Thoracic aorta (tissue), 2 donors: ENCODE data around the gene S100A12. TPM values are rescaled to one million over a fixed set of nuclear protein-coding genes. Genes with fewer than 3 reads are reported as not detected.

ENCODE experiments used
- ATAC-seq: fragments of 150-250 bp; one replicate; pipeline ENCODE4 v1.8.0; 2017; ENCODE audit warnings: low read depth; ENCODE audit not compliant: insufficient number of reproducible peaks, low FRiP score
- DNase-seq: peaks from one replicate; pipeline ENCODE4 v3.0.0-alpha.2; 2020; ENCODE audit warnings: low spot score
- H3K27ac ChIP-seq, 2 donors: fragments of 200-600 bp; sonication (generic); 1 replicate in 1 of 2; 2 replicates in 1 of 2; pipeline ENCODE4 v1.5.1; 2016; ENCODE audit warnings: mild to moderate bottlenecking in 2 of 2, moderate library complexity in 2 of 2
- H3K27me3 ChIP-seq: fragments of 200-600 bp; sonication (generic); replicated peaks from 2 replicates; pipeline ENCODE4 v1.6.0; 2016; ENCODE audit warnings: mild to moderate bottlenecking; ENCODE audit not compliant: insufficient read depth
- H3K36me3 ChIP-seq: fragments of 200-600 bp; sonication (generic); one replicate; pipeline ENCODE4 v1.5.1; 2016
- H3K4me1 ChIP-seq, 2 donors: fragments of 200-600 bp; sonication (generic); 1 replicate in 1 of 2; 2 replicates in 1 of 2; pipeline versions ENCODE4 v1.5.1 to v1.6.0; 2016; ENCODE audit warnings: low read depth in 2 of 2, mild to moderate bottlenecking in 1 of 2; ENCODE audit not compliant: control insufficient read depth in 1 of 2
- H3K4me3 ChIP-seq: fragments of 200-600 bp; sonication (generic); 2 replicates; pipeline ENCODE4 v1.5.1; 2016; ENCODE audit warnings: mild to moderate bottlenecking
- H3K9me3 ChIP-seq: fragments of 200-600 bp; sonication (generic); 2 replicates; pipeline ENCODE4 v1.5.1; 2016
- CTCF ChIP-seq: fragments of 200-600 bp; sonication (generic); IDR thresholded peaks from one replicate; pipeline ENCODE4 v1.5.1; 2019; ENCODE audit warnings: antibody characterized with exemption
- total RNA-seq, 2 donors: library from RNA; depleted of rRNA; stranded (reverse); fragments of >200 nt; gene quantifications; one replicate each; pipeline versions ENCODE4 v1.1.0 to v1.2.3, GENCODE V29; 2016

Gene S100A12
- total RNA-seq, 2 donors from 2014 or later, result 22.5 TPM; not detected in 1

- H3K4me1 ChIP-seq, result no peaks in the 10 kb centered on the region
- no peak for TF ChIP-seq CTCF
- H3K9me3 ChIP-seq, result no peaks in the 10 kb centered on the region
- ATAC-seq, result no peak
- no peaks in the 10 kb centered on the region for H3K27me3 ChIP-seq
- no peak overlapping the region for H3K27ac ChIP-seq
- H3K36me3 ChIP-seq, result no peaks in the 10 kb centered on the region
- no peak overlapping the region for H3K4me3 ChIP-seq
- no peak for DNase-seq
Measured at GRCh38 chr1:153345187-153346076, 30.0 kb downstream of the S100A12 start.

DNA sequence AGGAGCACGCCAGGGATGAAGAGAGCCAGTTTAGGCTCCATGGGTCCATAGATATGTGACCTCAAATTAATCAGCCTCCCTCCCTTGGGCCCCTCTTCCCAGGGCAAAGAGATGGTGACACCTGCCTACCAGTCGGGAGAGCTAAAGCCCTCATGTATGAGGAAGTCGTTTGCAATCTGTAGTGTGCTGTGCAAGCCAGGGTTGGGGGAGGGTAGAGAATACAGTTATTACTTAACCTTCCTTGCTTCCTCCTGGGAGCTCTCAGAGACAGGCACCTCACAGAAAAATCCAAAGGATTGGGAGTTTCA, 30.7 kb downstream of the S100A12 start:
- Histone ChIP-seq H3K9me3 (no peaks in the 10 kb centered on the region), H3K4me3 (no peak overlapping the region), H3K27me3 (no peaks in the 10 kb centered on the region), H3K27ac (no peak overlapping the region), H3K36me3 (no peaks in the 10 kb centered on the region), H3K4me1 (no peaks in the 10 kb centered on the region)
- TF ChIP-seq CTCF, result no peak
- no peak for ATAC-seq
- no peak for DNase-seq

GRCh38 chr1:153343811-153344717, 31.4 kb downstream of the S100A12 start:
- H3K4me1 ChIP-seq, result no peaks in the 10 kb centered on the region
- no peak for TF ChIP-seq CTCF
- H3K27me3 ChIP-seq, result no peaks in the 10 kb centered on the region
- H3K4me3 ChIP-seq, result no peak overlapping the region
- H3K27ac ChIP-seq, result no peak overlapping the region
- ATAC-seq, result no peak
- H3K36me3 ChIP-seq, result no peaks in the 10 kb centered on the region
- no peak for DNase-seq
- H3K9me3 ChIP-seq, result no peaks in the 10 kb centered on the region

DNA sequence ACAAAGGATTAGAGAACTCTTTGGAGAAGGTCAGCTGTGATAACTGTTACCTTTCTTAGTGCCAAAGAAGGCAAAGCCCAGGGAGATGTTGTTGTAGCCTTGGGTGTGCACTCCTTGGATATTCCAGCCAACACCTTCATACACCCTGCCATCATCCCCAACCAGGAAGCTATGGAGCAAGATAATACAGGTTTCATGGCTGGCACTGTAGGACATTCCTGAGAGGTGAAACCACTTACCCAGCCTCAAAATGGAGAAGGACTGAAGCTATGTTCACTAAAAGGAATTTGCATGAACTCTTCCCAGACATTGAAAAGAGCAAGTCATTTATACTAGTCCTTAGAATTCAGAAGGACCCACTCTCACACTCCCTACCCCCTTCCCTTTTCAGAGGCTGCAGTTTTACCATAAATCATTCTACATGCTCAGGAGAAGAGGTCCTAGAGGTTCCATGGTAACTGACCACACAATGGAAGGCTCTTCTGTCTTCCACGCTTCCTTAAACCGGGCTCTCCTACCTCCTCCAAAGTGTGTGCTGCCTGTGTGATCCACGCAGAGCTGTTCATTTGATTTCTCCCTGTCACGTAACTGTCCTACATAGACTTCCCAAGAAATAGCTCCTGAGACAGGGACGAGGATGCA, 32.3 kb downstream of the S100A12 start:
- H3K36me3 ChIP-seq, result no peaks in the 10 kb centered on the region
- H3K4me3 ChIP-seq, result no peak overlapping the region
- DNase-seq (no peak), ATAC-seq (no peak)
- no peaks in the 10 kb centered on the region for H3K27me3 ChIP-seq
- H3K9me3 ChIP-seq, result no peaks in the 10 kb centered on the region
- no peak for TF ChIP-seq CTCF
- H3K4me1 ChIP-seq, result no peaks in the 10 kb centered on the region
- H3K27ac ChIP-seq, result no peak overlapping the region

DNA sequence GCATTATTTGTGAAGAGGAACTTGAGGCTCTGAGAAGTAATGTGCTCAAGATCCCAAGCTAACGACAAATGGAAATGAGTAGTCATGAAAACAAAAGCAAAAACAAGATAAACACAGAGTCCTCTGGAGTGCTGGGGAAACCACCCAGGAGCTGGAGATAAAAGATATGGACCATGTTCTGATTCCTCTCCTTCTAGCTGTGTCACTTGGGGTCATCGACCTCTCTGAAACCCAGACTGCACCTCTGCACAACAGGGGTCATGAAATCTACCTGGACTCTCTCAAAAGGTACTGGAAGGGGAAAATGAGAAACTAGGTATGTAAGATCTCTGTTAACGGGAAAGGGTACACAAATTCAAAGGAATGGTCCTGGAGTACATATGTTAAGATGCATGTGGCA, 33.2 kb downstream of the S100A12 start:
- DNase-seq (no peak), ATAC-seq (no peak)
- Histone ChIP-seq H3K4me1 (no peaks in the 10 kb centered on the region), H3K27me3 (no peaks in the 10 kb centered on the region), H3K9me3 (no peaks in the 10 kb centered on the region), H3K27ac (no peak overlapping the region), H3K36me3 (no peaks in the 10 kb centered on the region), H3K4me3 (no peak overlapping the region)
- no peak for TF ChIP-seq CTCF
